PFSK-1 (cell line): ENCODE results near the gene ATG4D.

ENCODE experiments used
- FOXP2 ChIP-seq: optimal IDR thresholded peaks from 2 replicates; pipeline ENCODE3; 2011; ENCODE audit warnings: borderline replicate concordance, control low read depth, inconsistent platforms; ENCODE audit not compliant: insufficient read depth; ENCODE audit errors: extremely low read length, extremely low read depth
- POLR2AphosphoS5 ChIP-seq: IDR thresholded peaks from 2 replicates; pipeline ENCODE4 v1.6.1; 2012; ENCODE audit warnings: low read depth, mild to moderate bottlenecking, control low read depth, low read length, moderate library complexity
- REST ChIP-seq, 2 experiments: IDR thresholded peaks; 2 replicates each; pipeline versions ENCODE4 v1.6.1 to v1.8.0; 2011 to 2012; ENCODE audit warnings: low read depth in 2 of 2, low read length in 2 of 2, control low read depth in 1 of 2, inconsistent platforms in 1 of 2, mild to moderate bottlenecking in 1 of 2, moderate library complexity in 1 of 2; ENCODE audit not compliant: insufficient read depth in 1 of 2
- SIN3A ChIP-seq: IDR thresholded peaks from 2 replicates; pipeline ENCODE4 v1.6.1; 2012; ENCODE audit warnings: mild to moderate bottlenecking, low read length, moderate library complexity, borderline replicate concordance; ENCODE audit not compliant: insufficient read depth
- TAF1 ChIP-seq: IDR thresholded peaks from 2 replicates; pipeline ENCODE4 v1.6.1; 2012; ENCODE audit warnings: low read length, control low read depth, borderline replicate concordance; ENCODE audit not compliant: insufficient read depth

ATG4D gene

DNA sequence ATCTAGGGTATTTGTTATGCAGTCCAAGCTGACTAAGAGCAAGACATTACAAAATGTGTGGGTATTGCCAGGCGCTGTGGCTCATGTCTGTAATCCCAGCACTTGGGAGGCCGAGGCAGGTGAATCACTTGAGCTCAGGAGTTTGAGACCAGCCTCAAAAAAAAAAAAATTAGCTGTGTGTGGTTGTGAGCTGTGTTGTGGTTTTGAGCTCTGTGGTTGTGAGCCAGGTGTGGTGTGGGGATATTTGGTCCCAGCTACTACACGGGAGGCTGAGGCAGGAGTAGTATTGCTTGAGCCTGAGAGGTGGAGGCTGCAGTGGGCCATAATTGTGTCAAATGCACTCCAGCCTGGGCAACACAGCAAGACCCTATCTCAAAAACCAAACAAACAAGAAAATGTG, 35.0 kb upstream of the ATG4D start:
- TF ChIP-seq SIN3A = no peak
- no peak for TF ChIP-seq REST (IDR thresholded peaks at IDR 0.05; ENCODE audit: insufficient read depth in 1 of 2, low read depth in 2 of 2, low read length in 2 of 2)
- no peak for TF ChIP-seq FOXP2
- no peak for TF ChIP-seq POLR2AphosphoS5
- TF ChIP-seq TAF1 = no peak

- no peak for TF ChIP-seq REST (IDR thresholded peaks at IDR 0.05; ENCODE audit: insufficient read depth in 1 of 2, low read depth in 2 of 2, low read length in 2 of 2)
Measured at GRCh38 chr19:10510301-10510802, 33.4 kb upstream of the ATG4D start.

- no peak for TF ChIP-seq FOXP2
Measured at GRCh38 chr19:10513223-10513622, 30.5 kb upstream of the ATG4D start.

- TF ChIP-seq TAF1 (no peak), FOXP2 (no peak), REST (IDR thresholded peaks at IDR 0.05; ENCODE audit: insufficient read depth in 1 of 2, low read depth in 2 of 2, low read length in 2 of 2) (no peak), SIN3A (no peak), POLR2AphosphoS5 (no peak)
Measured at GRCh38 chr19:10514211-10515145, 29.2 kb upstream of the ATG4D start.

DNA sequence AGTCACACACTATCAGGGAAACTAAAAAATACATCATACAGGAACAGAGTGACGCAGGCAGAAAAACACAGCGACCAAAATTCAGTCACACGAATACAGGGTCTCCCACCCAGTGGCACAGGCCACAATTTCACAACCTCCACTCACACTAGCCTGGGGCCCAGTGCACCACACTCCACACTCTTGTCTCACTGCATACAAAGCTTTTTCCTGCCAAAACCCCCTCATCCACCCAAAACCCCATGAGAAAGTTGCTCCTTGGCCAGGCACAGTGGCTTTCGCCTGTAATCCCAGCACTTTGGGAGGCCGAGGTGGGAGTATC, 27.7 kb upstream of the ATG4D start:
- TF ChIP-seq TAF1 (no peak), REST (IDR thresholded peaks at IDR 0.05; ENCODE audit: insufficient read depth in 1 of 2, low read depth in 2 of 2, low read length in 2 of 2) (no peak), POLR2AphosphoS5 (no peak), SIN3A (no peak), FOXP2 (no peak)
